Pons (tissue), 1 donor: ENCODE results near the gene CAPZA1.
"Not testable (repeated sequence)": the region's sequence is repeated elsewhere in the genome, so short reads cannot be mapped to it uniquely, and the experiment has no call there.

ENCODE experiments used
- DNase-seq: peaks from one replicate; pipeline ENCODE4 v3.0.0-alpha.2; 2016; ENCODE audit warnings: low spot score

CAPZA1 gene

GRCh38 chr1:112619518-112620376 lies at the start of gene CAPZA1:
Gene CAPZA1 (plus strand): TSS chr1:112619832. CDS start chr1:112619845, 13 bp downstream.
- peak; percentile 85 for DNase-seq

DNA sequence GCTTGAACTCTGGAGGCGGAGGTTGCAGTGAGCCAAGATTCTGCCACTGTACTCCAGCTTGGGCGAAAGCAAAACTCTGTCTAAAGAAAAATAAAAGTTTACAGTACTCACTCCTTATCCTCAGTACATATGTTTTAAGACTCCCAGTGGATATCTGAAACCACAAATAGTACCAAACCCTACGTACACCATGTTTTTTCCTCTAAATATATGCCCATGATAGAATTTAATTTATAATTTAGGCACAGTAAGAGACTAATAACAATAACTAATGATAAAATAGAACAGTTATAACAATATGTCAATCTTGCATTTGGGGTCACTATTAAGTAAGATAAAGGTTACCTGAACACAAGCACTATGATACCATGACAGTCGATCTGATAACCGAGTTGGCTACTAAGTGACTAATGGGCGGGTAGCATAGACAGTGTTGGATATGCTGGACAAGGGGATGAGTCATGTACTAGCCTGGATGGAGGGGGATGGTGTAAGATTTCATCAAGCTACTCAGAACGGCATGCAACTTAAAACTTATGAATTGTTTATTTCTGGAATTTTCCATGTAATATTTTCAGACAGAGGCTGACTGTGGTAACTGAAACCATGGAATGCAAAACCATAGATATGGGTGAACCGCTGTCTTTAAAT lies 44.4 kb upstream of the CAPZA1 start:
- DNase-seq: no peak

GRCh38 chr1:112576240-112576639 lies 43.4 kb upstream of the CAPZA1 start:
- DNase-seq: no peak

- DNase-seq: no peak
Observed at GRCh38 chr1:112579801-112580510, 39.7 kb upstream of the CAPZA1 start.

GRCh38 chr1:112581586-112582192 lies 37.9 kb upstream of the CAPZA1 start:
- DNase-seq: no peak

DNA sequence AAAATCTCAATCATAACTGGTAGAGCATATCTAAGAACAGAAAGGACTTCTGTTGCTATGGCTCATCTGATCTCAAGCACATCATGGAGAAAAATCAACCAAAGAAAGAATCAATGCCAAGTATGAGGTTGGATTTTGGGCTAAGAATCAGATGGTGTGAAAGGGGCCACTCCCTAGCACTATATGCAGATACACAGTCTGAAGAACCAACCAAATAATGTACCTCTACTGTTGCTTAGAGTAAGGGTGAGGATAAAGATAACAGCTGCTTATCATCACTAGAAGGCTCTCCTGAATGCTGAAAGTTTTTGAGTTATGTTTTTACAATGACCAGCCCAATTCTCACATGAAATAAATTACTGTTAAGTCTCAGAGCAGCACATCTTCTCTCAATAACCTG lies 36.3 kb upstream of the CAPZA1 start:
- no peak for DNase-seq

- no peak for DNase-seq
Observed at GRCh38 chr1:112589766-112590165, 29.9 kb upstream of the CAPZA1 start.

DNA sequence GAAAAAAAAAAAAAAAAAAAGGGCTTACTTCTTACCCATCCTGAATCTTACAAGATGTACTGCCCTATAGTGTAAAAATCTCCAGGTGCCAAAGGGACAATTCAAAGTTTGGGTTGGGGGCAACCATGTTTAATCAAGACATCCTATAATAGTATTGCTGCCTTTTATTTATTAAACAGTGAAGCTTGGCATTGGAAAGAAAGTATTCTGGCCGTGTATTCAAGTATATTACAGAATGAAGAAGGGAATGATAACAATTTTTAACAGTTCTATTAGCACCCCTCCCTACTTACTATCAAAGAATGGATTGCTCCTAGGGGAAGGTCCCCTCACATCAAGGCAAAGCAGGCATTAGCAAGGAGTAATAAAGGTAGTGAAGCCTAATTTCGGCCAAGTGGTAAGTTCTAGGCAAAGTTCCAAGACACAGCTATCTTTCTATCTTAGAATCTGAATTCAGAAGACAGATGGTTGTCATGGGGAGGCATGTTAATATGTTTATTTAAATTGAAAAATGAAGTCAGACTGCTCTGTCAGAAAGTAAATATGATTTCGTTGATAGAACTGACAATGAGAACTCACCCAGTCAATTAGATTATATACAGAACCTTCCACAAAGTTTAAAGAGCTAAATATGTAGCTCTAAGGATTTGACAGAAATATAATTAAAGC lies 25.3 kb upstream of the CAPZA1 start:
- no peak for DNase-seq

- DNase-seq: no peak
Observed at GRCh38 chr1:112599477-112599876, 20.2 kb upstream of the CAPZA1 start.

- no peak for DNase-seq
Observed at GRCh38 chr1:112603012-112603411, 16.6 kb upstream of the CAPZA1 start.

DNA sequence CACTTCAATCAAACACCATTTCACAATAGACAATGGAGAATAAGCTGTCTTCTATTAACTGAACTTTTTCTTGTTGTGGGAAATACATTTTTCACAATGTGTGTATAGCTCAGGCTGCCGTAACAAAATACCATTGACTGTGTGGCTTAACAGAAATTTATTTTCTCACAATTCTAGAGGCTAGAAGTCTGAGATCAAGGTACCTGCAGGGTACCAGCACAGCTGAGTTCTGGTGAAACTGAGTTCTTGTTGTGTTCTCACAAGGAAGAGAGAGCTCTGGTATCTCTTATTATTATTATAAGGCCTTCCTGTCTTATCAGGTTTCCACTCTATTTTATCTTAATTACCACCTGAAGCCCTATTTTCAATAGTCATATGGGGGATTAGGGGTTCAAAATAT lies 16.1 kb upstream of the CAPZA1 start:
- DNase-seq: no peak

GRCh38 chr1:112605633-112606327 lies 13.9 kb upstream of the CAPZA1 start:
- no peak for DNase-seq

DNA sequence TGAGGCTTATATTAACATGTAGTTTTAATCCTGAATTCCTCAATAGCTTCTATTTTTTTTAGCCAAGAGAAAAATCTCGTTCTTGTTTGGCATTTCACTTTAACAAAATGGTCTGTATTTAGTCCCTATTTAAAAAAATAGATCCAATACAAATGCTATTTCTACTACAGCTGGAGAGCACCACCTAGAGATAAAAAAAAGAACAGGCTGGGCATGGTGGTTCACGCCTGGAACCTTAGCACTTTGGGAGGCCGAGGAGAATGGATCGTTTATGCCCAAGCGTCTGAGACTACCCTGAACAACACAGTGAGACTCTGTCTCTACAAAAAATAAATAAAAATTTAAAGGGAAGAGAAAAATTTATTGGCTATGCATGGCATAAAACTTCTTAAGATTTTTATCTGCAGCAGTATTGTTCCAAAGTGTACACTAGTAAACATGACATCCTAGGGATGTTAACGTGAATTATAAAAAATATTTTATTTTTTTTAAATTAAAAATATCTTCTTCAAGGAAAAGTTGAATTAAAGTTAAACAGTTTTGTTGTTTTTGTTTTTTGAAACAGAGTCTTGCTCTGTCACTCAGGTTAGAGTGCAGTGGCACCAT lies 5.1 kb upstream of the CAPZA1 start:
- no peak for DNase-seq

GRCh38 chr1:112618114-112618720 lies 1.4 kb upstream of the CAPZA1 start:
- peak; percentile 67 for DNase-seq

- DNase-seq: peak; percentile 85
Observed at GRCh38 chr1:112618721-112619517, 713 bp upstream of the CAPZA1 start, which contains the start of gene ST7L. Gene ST7L (minus strand): TSS chr1:112619141. CDS start chr1:112619113, 28 bp downstream.

DNA sequence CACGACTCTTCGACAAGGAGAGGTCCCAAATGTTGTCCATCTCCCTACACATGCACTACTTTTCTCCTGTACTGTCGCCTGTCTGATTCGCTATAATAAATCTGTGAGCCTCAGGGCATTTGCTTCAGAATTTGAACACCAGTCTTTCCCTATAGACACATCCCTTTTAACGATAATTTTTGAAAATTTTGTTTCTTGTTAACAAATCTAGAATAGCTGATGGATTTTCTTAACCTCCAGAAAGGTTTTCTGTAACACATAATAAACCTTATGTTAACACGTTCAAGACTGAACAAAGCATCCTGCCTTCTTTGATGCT lies 704 bp downstream of the CAPZA1 start:
- peak; percentile 20 for DNase-seq

GRCh38 chr1:112624493-112624892 lies 4.9 kb downstream of the CAPZA1 start:
- DNase-seq: not testable (repeated sequence)

DNA sequence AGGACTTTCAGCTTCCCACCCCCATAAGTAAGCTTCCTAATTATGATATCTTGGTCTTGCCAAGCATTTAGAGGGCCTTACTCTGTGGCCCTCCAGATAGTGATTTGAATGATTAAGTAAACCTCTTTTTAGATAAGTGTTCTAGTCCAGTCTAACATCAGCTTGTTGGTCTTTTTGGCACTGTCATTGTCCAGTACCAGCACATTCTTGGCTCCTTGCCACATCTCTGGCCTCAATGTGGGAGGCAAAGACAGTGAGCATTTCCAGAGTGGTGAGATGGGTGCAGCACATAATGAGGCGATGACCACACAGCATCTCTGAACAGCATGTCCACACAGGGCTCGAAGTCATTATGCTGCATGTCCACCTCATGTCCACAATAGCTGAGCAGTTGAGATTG lies 6.1 kb downstream of the CAPZA1 start:
- peak; percentile 22 for DNase-seq

DNA sequence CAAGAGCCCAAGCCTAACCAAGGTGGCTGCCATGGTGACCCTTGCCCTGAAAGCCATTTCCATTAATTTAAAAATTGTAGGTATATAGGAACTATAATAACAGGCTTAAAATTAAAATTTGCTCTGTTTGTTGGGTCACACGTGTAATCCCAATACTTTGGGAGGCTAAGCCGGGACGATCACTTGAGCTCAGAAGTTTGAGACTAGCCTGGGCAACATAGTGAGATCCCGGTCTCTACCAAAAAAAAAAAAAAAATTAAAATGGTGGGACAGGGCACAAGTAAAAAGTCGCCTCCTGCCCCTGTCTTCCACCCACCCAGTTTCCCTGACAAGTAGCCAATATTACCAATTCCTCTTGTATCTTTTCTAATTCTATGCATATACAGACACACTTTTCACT lies 6.6 kb downstream of the CAPZA1 start:
- no peak for DNase-seq

GRCh38 chr1:112626887-112627286 lies 7.3 kb downstream of the CAPZA1 start:
- DNase-seq: no peak
